GM12878 (cell line): ENCODE measurements around the gene SLMAP.

Experiments
- EZH2 ChIP-seq: IDR thresholded peaks from 2 replicates; pipeline ENCODE4 v1.6.1; 2012; ENCODE audit warnings: low read depth, mild to moderate bottlenecking, control low read depth, inconsistent platforms, low read length, borderline replicate concordance; ENCODE audit not compliant: control insufficient read depth
- HDAC2 ChIP-seq: fragments of 200-600 bp; sonication (generic); IDR thresholded peaks from 2 replicates; pipeline ENCODE4 v1.6.1; 2017
- POLR2A ChIP-seq: IDR thresholded peaks from 2 replicates; pipeline ENCODE4 v1.6.1; 2011; ENCODE audit warnings: low read depth, mild to moderate bottlenecking, low read length
- TAF1 ChIP-seq: IDR thresholded peaks from 2 replicates; pipeline ENCODE4 v1.6.1; 2011; ENCODE audit warnings: mild to moderate bottlenecking, low read depth, low read length, borderline replicate concordance

DNA sequence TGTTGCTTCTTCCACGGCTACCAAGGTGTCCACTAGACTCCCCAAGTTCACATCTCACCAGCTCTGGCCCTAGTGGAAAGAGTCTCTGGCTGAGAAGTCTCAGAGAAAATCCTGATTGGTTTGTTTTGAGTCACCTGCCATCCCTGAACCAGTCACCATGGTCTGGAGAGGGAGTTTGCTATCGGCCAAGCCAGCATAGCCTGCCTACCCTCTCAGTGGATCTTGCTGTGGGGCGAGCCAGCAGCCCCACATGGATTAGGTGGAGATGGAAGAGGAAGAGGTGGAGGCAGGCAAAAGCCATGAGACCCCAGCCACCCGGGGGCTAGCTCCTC, 204.0 kb downstream of the SLMAP start:
- TF ChIP-seq HDAC2 = no peak
- TF ChIP-seq POLR2A = no peak
- no peak for TF ChIP-seq TAF1
- TF ChIP-seq EZH2 = no peak
